GM12801 (cell line): ENCODE data around the gene PDCD7.

Source experiments
- TF ChIP-seq, protein P1 (sequence below): IDR thresholded peaks from one replicate; pipeline ENCODE4 v1.5.1; 2011; ENCODE audit warnings: control low read depth; ENCODE audit not compliant: insufficient read length; ENCODE audit errors: extremely low read depth

Gene PDCD7

DNA sequence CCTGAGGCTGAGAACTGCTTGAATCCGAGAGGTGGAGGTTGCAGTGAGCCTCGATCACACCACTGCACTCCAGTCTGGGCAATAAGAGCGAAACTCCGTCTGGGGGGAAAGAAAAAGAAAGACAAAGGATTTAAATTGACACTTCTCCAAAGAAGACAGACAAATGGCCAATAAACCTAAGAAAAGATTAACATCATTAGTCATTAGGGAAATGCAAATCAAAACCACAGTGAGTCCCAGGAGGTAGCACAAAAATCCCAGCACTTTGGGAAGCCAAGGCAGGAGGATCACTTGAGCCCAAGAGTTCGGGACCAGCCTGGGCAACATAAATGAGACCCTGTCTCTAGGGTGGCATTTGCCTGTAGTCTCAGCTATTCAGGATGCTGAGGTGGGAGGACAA lies 38.9 kb upstream of the PDCD7 start:
- TF ChIP-seq, protein P1, sequence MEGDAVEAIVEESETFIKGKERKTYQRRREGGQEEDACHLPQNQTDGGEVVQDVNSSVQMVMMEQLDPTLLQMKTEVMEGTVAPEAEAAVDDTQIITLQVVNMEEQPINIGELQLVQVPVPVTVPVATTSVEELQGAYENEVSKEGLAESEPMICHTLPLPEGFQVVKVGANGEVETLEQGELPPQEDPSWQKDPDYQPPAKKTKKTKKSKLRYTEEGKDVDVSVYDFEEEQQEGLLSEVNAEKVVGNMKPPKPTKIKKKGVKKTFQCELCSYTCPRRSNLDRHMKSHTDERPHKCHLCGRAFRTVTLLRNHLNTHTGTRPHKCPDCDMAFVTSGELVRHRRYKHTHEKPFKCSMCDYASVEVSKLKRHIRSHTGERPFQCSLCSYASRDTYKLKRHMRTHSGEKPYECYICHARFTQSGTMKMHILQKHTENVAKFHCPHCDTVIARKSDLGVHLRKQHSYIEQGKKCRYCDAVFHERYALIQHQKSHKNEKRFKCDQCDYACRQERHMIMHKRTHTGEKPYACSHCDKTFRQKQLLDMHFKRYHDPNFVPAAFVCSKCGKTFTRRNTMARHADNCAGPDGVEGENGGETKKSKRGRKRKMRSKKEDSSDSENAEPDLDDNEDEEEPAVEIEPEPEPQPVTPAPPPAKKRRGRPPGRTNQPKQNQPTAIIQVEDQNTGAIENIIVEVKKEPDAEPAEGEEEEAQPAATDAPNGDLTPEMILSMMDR = no peak

DNA sequence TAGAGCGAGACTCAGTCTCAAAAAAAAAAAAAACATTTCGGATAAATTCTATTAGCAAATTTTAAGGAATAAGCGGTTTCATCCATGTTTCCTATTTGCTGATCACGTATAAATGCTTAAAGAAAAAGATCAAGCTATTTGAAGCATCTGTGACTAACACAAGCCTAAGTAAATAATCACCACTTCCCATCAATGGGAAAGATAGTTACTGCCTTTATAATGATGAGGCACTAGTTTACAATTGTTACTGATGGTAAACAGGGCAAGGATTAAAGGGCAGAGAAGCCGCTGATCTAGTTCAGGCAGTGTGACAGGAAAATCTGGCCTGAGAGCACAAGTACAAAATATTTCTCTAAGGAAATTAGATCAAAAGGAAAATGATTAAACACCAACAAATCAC lies 37.8 kb upstream of the PDCD7 start:
- TF ChIP-seq, protein P1 = no peak

DNA sequence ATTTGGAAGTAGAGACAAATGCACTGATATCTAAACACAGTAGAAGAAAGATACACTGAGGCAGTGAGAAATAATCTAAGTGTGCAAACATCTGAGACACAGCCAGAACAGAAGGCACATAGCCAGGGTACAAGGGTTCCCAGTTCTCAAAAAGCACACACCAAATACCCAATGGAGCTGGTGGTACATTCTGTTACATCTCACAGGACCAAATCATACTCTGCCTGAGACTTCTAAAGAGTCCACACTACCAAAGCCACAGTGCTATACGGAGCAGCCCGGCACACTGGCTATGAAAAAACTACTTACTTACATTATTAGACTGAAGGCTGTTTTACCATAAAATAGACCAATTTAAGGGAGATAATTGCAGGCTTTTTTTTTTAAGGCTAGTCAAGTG lies 32.3 kb upstream of the PDCD7 start:
- TF ChIP-seq, protein P1 = no peak

DNA sequence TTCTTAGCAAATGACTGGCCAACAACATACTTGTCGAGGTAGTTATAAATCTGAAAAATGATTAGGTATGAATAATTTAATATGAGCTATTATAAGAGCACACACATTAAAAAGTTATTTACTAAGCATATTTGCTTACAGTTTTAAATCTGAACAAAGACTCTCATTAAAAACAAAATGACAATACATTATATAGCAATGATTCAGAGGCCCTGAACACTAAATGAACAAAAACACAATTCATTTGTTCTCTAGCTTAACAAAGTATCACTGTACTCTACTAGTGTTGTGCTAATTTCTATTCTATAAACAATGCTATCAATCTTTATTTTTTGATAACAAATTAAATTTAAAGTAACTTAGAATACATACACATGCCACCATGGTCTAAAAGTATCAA lies 30.5 kb upstream of the PDCD7 start:
- TF ChIP-seq, protein P1 = no peak

DNA sequence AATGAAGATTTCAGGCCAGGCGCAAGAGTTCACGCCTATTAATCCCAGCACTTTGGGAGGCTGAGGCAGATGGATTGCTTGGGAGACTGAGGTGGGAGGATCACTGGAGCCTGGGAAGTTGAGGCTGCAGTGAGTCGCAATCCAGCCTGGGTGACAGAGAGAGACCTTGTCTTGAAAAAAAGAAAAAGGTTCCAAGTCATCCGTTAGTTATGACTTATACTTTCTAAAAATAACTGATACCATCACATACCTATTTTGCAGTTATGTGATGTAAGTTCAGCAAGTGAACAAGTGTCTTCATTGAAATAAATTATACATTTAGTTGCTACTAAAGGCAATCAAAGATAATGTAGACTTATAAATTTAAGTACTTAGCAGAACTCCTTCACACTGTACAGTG lies 29.4 kb upstream of the PDCD7 start:
- TF ChIP-seq, protein P1 = no peak

DNA sequence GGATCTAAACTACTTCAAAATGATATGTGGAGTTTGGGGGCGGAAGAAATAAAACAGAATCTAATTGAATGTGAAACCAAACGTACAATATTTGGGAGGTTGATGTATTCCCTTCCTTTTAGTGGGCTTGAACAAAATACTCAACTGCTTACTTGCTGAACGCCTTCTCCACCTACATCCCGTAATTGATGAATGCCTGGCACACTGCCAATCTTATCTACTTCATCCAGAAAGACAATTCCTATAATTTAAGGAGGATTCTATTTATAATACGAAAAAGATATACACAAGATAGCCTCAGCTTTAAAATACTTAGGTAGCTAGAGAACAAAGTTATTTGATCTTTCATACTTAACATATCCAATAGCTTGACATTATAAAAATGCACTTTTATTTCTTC lies 23.1 kb upstream of the PDCD7 start:
- TF ChIP-seq, protein P1 = no peak

DNA sequence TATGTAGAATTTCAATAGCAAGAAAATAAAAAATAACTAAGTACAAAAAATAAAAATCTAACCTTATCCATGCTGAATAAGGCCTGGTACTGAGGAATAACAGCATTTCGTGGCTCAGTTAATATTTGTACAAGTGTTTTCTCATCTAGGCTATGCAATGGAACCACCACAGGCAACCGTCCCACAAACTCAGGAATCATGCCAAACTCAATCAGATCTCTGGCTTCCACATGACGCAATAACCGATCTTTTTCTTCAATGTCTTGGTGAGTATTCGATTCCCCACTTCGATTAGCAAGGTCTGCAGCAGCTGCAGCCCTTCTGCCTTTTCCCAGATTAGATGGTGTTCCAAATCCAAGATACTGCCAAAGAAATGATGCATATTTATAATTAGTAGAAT lies 21.1 kb upstream of the PDCD7 start:
- TF ChIP-seq, protein P1 = no peak

DNA sequence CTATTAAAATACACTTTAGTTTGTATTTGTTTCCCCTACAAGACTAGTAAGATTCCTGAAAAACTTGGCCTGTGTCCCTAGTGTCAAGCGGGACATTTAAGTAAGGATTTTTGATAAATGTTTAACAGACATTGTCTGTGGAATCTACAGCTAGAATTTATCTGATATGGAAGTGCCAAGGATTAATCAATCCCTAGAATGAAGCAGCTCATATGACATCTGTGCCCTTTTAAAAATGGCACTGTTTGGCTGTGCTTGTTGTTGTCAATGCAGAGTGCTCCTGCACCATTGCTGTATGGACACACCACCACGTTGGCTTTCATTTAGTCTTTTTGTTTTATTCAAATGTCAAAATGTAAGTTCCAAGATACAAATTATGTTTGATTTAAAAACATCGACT lies 14.3 kb upstream of the PDCD7 start:
- TF ChIP-seq, protein P1 = no peak
